Myometrial cell (primary cell): Measurements from ENCODE around the gene INTS6. TPM values are rescaled to one million over a fixed set of nuclear protein-coding genes. Genes with fewer than 3 reads are reported as not detected.

Experiments used
- total RNA-seq: library from RNA; depleted of rRNA; stranded (reverse); fragments of >200 nt; gene quantifications from 2 replicates; pipeline ENCODE4 v1.2.3, GENCODE V29; 2015

Gene INTS6
- total RNA-seq, result 38.8 and 42.4 TPM in 2 replicates

GRCh38 chr13:51452361-51453206, at the start of gene INTS6:
INTS6 (minus strand) TSS chr13:51453036; CDS start chr13:51452525, 511 bp downstream.

GRCh38 chr13:51339354-51339753, 113.5 kb downstream of the INTS6 start, which contains the start of gene SERPINE3:
SERPINE3 (plus strand) TSS chr13:51339691; CDS start chr13:51341092, 1,401 bp downstream.

Other genes with a start within 250 kb of the INTS6 start
- gene FAM124A, start 230.6 kb downstream of the INTS6 start, total RNA-seq, result 2.9 and 3.2 TPM in 2 replicates
- gene SERPINE3, start 113.3 kb downstream of the INTS6 start, total RNA-seq, result not detected in 2 replicates
- gene WDFY2, start 131.4 kb upstream of the INTS6 start, total RNA-seq, result 4.6 and 5.2 TPM in 2 replicates